ENCODE results near the gene SUSD5.
"Not testable (repeated sequence)": the region's sequence is repeated elsewhere in the genome, so short reads cannot be mapped to it uniquely, and the experiment has no call there.

Gene SUSD5

GRCh38 chr3:33201195-33201594, 17.4 kb downstream of the SUSD5 start:
- H3K9me3 ChIP-seq (ENCODE audit: control extremely low read depth in 1 of 5, control insufficient read depth in 4 of 5, insufficient read depth in 2 of 5, low read depth in 1 of 5, low read length in 4 of 5): peaks cover 0 to 1% (median 0%) of the 10 kb centered on the region in 5 experiments
- ChIA-PET CTCF (no interaction called here), POLR2A (no interaction called here)
- no peaks in the 10 kb centered on the region for H3K4me1 ChIP-seq (ENCODE audit: control extremely low read depth in 1 of 4, control insufficient read depth in 4 of 4, insufficient read depth in 4 of 4, low read length in 3 of 4)
- whole genome bisulfite sequencing (ENCODE audit: insufficient coverage): 93% methylated on average over 3 of the region's 3 CpGs
- H3K27ac ChIP-seq (ENCODE audit: insufficient read depth in 1 of 2, low read depth in 1 of 2, low read length in 2 of 2, poor library complexity in 1 of 2, severe bottlenecking in 2 of 2): no peak overlapping the region
- H3K36me3 ChIP-seq (ENCODE audit: control insufficient read depth in 4 of 4, insufficient read depth in 4 of 4, low read length in 3 of 4): no peaks in the 10 kb centered on the region
- DNase-seq: no peak
- no peak overlapping the region for H3K4me3 ChIP-seq (ENCODE audit: control insufficient read depth in 1 of 7, extremely low read depth in 1 of 7, insufficient read depth in 4 of 7, low read depth in 2 of 7, low read length in 6 of 7)
- no peaks in the 10 kb centered on the region for H3K27me3 ChIP-seq (replicated peaks in 2 of 5; ENCODE audit: control insufficient read depth in 4 of 5, insufficient read depth in 5 of 5, low read length in 4 of 5)

- Histone ChIP-seq H3K27ac (ENCODE audit: insufficient read depth in 1 of 2, low read depth in 1 of 2, low read length in 2 of 2, poor library complexity in 1 of 2, severe bottlenecking in 2 of 2) (no peak overlapping the region), H3K4me1 (ENCODE audit: control extremely low read depth in 1 of 4, control insufficient read depth in 4 of 4, insufficient read depth in 4 of 4, low read length in 3 of 4) (no peaks in the 10 kb centered on the region), H3K36me3 (ENCODE audit: control insufficient read depth in 4 of 4, insufficient read depth in 4 of 4, low read length in 3 of 4) (no peaks in the 10 kb centered on the region), H3K4me3 (ENCODE audit: control insufficient read depth in 1 of 7, extremely low read depth in 1 of 7, insufficient read depth in 4 of 7, low read depth in 2 of 7, low read length in 6 of 7) (no peak overlapping the region), H3K9me3 (ENCODE audit: control extremely low read depth in 1 of 5, control insufficient read depth in 4 of 5, insufficient read depth in 2 of 5, low read depth in 1 of 5, low read length in 4 of 5) (peaks cover 0 to 1% (median 0%) of the 10 kb centered on the region in 5 experiments), H3K27me3 (replicated peaks in 2 of 5; ENCODE audit: control insufficient read depth in 4 of 5, insufficient read depth in 5 of 5, low read length in 4 of 5) (no peaks in the 10 kb centered on the region)
- 92% methylated on average over 2 of the region's 3 CpGs for WGBS (ENCODE audit: insufficient coverage)
- no peak for DNase-seq
- CTCF ChIA-PET: no interaction called here
- POLR2A ChIA-PET: no interaction called here
Measured at GRCh38 chr3:33196538-33196937, 22.1 kb downstream of the SUSD5 start.

- POLR2A ChIA-PET: no interaction called here
- Histone ChIP-seq H3K4me1 (ENCODE audit: control extremely low read depth in 1 of 4, control insufficient read depth in 4 of 4, insufficient read depth in 4 of 4, low read length in 3 of 4) (no peaks in the 10 kb centered on the region), H3K27me3 (replicated peaks in 2 of 5; ENCODE audit: control insufficient read depth in 4 of 5, insufficient read depth in 5 of 5, low read length in 4 of 5) (no peaks in the 10 kb centered on the region), H3K27ac (ENCODE audit: insufficient read depth in 1 of 2, low read depth in 1 of 2, low read length in 2 of 2, poor library complexity in 1 of 2, severe bottlenecking in 2 of 2) (no peak overlapping the region), H3K36me3 (ENCODE audit: control insufficient read depth in 4 of 4, insufficient read depth in 4 of 4, low read length in 3 of 4) (no peaks in the 10 kb centered on the region), H3K4me3 (ENCODE audit: control insufficient read depth in 1 of 7, extremely low read depth in 1 of 7, insufficient read depth in 4 of 7, low read depth in 2 of 7, low read length in 6 of 7) (no peak overlapping the region), H3K9me3 (ENCODE audit: control extremely low read depth in 1 of 5, control insufficient read depth in 4 of 5, insufficient read depth in 2 of 5, low read depth in 1 of 5, low read length in 4 of 5) (peaks cover 0 to 3% (median 0%) of the 10 kb centered on the region in 5 experiments)
- WGBS (ENCODE audit: insufficient coverage): 100% methylated on average over 1 of the region's 1 CpG
- CTCF ChIA-PET: no interaction called here
- no peak for DNase-seq
Measured at GRCh38 chr3:33194303-33194702, 24.3 kb downstream of the SUSD5 start.

- Histone ChIP-seq H3K9me3 (ENCODE audit: control extremely low read depth in 1 of 5, control insufficient read depth in 4 of 5, insufficient read depth in 2 of 5, low read depth in 1 of 5, low read length in 4 of 5) (peaks cover 0 to 3% (median 0%) of the 10 kb centered on the region in 5 experiments), H3K4me3 (ENCODE audit: control insufficient read depth in 1 of 7, extremely low read depth in 1 of 7, insufficient read depth in 4 of 7, low read depth in 2 of 7, low read length in 6 of 7) (no peak overlapping the region), H3K27ac (ENCODE audit: insufficient read depth in 1 of 2, low read depth in 1 of 2, low read length in 2 of 2, poor library complexity in 1 of 2, severe bottlenecking in 2 of 2) (no peak overlapping the region), H3K36me3 (ENCODE audit: control insufficient read depth in 4 of 4, insufficient read depth in 4 of 4, low read length in 3 of 4) (no peaks in the 10 kb centered on the region), H3K27me3 (replicated peaks in 2 of 5; ENCODE audit: control insufficient read depth in 4 of 5, insufficient read depth in 5 of 5, low read length in 4 of 5) (no peaks in the 10 kb centered on the region), H3K4me1 (ENCODE audit: control extremely low read depth in 1 of 4, control insufficient read depth in 4 of 4, insufficient read depth in 4 of 4, low read length in 3 of 4) (no peaks in the 10 kb centered on the region)
- CTCF ChIA-PET: interaction anchor here (1.1 kb wide), 1 partner anchor 11 kb away, joined by 3 read pairs; no protein-coding TSS in a partner anchor
- DNase-seq: peak in 1 of 3 donors; percentile 45
- POLR2A ChIA-PET: no interaction called here
- 80% methylated on average over 2 of the region's 3 CpGs for WGBS (ENCODE audit: insufficient coverage)
Measured at GRCh38 chr3:33187368-33187634, 31.3 kb downstream of the SUSD5 start.

GRCh38 chr3:33186524-33187367, 31.9 kb downstream of the SUSD5 start:
- DNase-seq: peak in 1 of 3 donors; percentile 18
- Histone ChIP-seq H3K9me3 (ENCODE audit: control extremely low read depth in 1 of 5, control insufficient read depth in 4 of 5, insufficient read depth in 2 of 5, low read depth in 1 of 5, low read length in 4 of 5) (peaks cover 0 to 5% (median 0%) of the 10 kb centered on the region in 5 experiments), H3K27me3 (replicated peaks in 2 of 5; ENCODE audit: control insufficient read depth in 4 of 5, insufficient read depth in 5 of 5, low read length in 4 of 5) (no peaks in the 10 kb centered on the region), H3K27ac (ENCODE audit: insufficient read depth in 1 of 2, low read depth in 1 of 2, low read length in 2 of 2, poor library complexity in 1 of 2, severe bottlenecking in 2 of 2) (no peak overlapping the region), H3K4me1 (ENCODE audit: control extremely low read depth in 1 of 4, control insufficient read depth in 4 of 4, insufficient read depth in 4 of 4, low read length in 3 of 4) (no peaks in the 10 kb centered on the region), H3K4me3 (ENCODE audit: control insufficient read depth in 1 of 7, extremely low read depth in 1 of 7, insufficient read depth in 4 of 7, low read depth in 2 of 7, low read length in 6 of 7) (no peak overlapping the region), H3K36me3 (ENCODE audit: control insufficient read depth in 4 of 4, insufficient read depth in 4 of 4, low read length in 3 of 4) (no peaks in the 10 kb centered on the region)
- 91% methylated on average over 8 of the region's 13 CpGs for WGBS (ENCODE audit: insufficient coverage)
- POLR2A ChIA-PET: no interaction called here
- CTCF ChIA-PET: interaction anchor here (1.1 kb wide), 1 partner anchor 11 kb away, joined by 3 read pairs; no protein-coding TSS in a partner anchor

- CTCF ChIA-PET: interaction anchor here (1.0 kb wide), 1 partner anchor 15 kb away, joined by 3 read pairs; no protein-coding TSS in a partner anchor
- no peaks in the 10 kb centered on the region for H3K27me3 ChIP-seq (replicated peaks in 2 of 5; ENCODE audit: control insufficient read depth in 4 of 5, insufficient read depth in 5 of 5, low read length in 4 of 5)
- H3K36me3 ChIP-seq (ENCODE audit: control insufficient read depth in 4 of 4, insufficient read depth in 4 of 4, low read length in 3 of 4): no peaks in the 10 kb centered on the region
- no peak for DNase-seq
- H3K27ac ChIP-seq (ENCODE audit: insufficient read depth in 1 of 2, low read depth in 1 of 2, low read length in 2 of 2, poor library complexity in 1 of 2, severe bottlenecking in 2 of 2): no peak overlapping the region
- WGBS (ENCODE audit: insufficient coverage): 83% methylated on average over 1 of the region's 2 CpGs
- peaks cover 0 to 5% (median 0%) of the 10 kb centered on the region in 5 experiments for H3K9me3 ChIP-seq (ENCODE audit: control extremely low read depth in 1 of 5, control insufficient read depth in 4 of 5, insufficient read depth in 2 of 5, low read depth in 1 of 5, low read length in 4 of 5)
- H3K4me3 ChIP-seq (ENCODE audit: control insufficient read depth in 1 of 7, extremely low read depth in 1 of 7, insufficient read depth in 4 of 7, low read depth in 2 of 7, low read length in 6 of 7): no peak overlapping the region
- POLR2A ChIA-PET: no interaction called here
- H3K4me1 ChIP-seq (ENCODE audit: control extremely low read depth in 1 of 4, control insufficient read depth in 4 of 4, insufficient read depth in 4 of 4, low read length in 3 of 4): no peaks in the 10 kb centered on the region
Measured at GRCh38 chr3:33184863-33185262, 33.7 kb downstream of the SUSD5 start.

- H3K4me1 ChIP-seq (ENCODE audit: control extremely low read depth in 1 of 4, control insufficient read depth in 4 of 4, insufficient read depth in 4 of 4, low read length in 3 of 4); H3K27ac ChIP-seq (ENCODE audit: insufficient read depth in 1 of 2, low read depth in 1 of 2, low read length in 2 of 2, poor library complexity in 1 of 2, severe bottlenecking in 2 of 2); H3K9me3 ChIP-seq (ENCODE audit: control extremely low read depth in 1 of 5, control insufficient read depth in 4 of 5, insufficient read depth in 2 of 5, low read depth in 1 of 5, low read length in 4 of 5); DNase-seq; H3K4me3 ChIP-seq (ENCODE audit: control insufficient read depth in 1 of 7, extremely low read depth in 1 of 7, insufficient read depth in 4 of 7, low read depth in 2 of 7, low read length in 6 of 7); H3K36me3 ChIP-seq (ENCODE audit: control insufficient read depth in 4 of 4, insufficient read depth in 4 of 4, low read length in 3 of 4); POLR2A ChIA-PET; H3K27me3 ChIP-seq (replicated peaks in 2 of 5; ENCODE audit: control insufficient read depth in 4 of 5, insufficient read depth in 5 of 5, low read length in 4 of 5): not testable (repeated sequence)
- CTCF ChIA-PET: interaction anchor here (0.6 kb wide), 1 partner anchor 16 kb away, joined by 3 read pairs; no protein-coding TSS in a partner anchor
- WGBS (ENCODE audit: insufficient coverage): no CpG with 5 or more reads among the region's 1 CpG
Measured at GRCh38 chr3:33181641-33182040, 37.0 kb downstream of the SUSD5 start.
